ENCODE measurements around the gene CR1L. TPM values are rescaled to one million over a fixed set of nuclear protein-coding genes. Genes with fewer than 3 reads are reported as not detected.
A peak's percentile ranks its signal among the peaks of the same experiment; 100 is the strongest.

Gene CR1L
- total and polyA plus RNA-seq, 9 of the 15 experiments (the other 6 are each of a cell fraction or from before 2014, with no cell fraction given) = 10.1 to 74.8 (median 34.3) TPM

DNA sequence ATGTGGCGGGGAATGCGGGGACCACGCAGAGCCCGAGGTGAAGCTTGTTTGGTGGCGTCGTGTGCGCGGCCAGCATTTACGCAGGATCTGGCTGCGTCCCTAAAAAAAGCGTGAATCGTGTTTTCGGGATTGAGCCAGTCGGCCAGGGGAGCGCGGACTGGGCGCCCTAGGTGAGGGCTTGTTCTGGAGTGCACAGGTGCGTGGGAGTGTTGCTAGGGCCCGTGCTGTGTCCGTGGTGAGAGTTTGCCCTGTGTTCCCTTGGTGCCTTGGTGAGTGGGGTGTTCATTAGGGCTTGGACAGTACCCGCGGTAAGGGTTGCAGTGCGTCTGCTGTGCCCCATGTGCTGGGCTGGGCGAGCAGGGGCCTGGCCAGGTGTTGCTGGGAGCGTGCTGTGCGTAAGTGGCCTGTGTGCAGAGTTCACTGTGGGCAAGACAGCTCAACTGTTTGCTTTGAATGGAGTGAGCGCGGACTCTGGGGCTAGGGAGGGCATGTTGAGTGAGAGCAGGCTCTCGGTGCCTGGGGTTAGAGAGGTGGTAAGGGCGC is 107.6 kb downstream of the CR1L start (continued):
- TF ChIP-seq ZNF79 (CRISPR knock-in tag; IDR thresholded peaks at IDR 0.05; ENCODE audit: low read depth) = no peak
- no peak; the same call in 1 of the 2 replicates for TF ChIP-seq SP1 (CRISPR knock-in tag; IDR thresholded peaks at IDR 0.05)
- no peak for TF ChIP-seq ZNF717 (CRISPR knock-in tag; IDR thresholded peaks at IDR 0.05)
- TF ChIP-seq, protein P1, sequence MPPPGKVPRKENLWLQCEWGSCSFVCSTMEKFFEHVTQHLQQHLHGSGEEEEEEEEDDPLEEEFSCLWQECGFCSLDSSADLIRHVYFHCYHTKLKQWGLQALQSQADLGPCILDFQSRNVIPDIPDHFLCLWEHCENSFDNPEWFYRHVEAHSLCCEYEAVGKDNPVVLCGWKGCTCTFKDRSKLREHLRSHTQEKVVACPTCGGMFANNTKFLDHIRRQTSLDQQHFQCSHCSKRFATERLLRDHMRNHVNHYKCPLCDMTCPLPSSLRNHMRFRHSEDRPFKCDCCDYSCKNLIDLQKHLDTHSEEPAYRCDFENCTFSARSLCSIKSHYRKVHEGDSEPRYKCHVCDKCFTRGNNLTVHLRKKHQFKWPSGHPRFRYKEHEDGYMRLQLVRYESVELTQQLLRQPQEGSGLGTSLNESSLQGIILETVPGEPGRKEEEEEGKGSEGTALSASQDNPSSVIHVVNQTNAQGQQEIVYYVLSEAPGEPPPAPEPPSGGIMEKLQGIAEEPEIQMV (tag; conservative IDR thresholded peaks at IDR 0.05; ENCODE audit: low read depth) = no peak
- TF ChIP-seq PRMT5 (CRISPR knock-in tag; IDR thresholded peaks at IDR 0.05) = no peak
- no peak for TF ChIP-seq ZNF766 (CRISPR knock-in tag; conservative IDR thresholded peaks at IDR 0.05)
- TF ChIP-seq, protein P2, sequence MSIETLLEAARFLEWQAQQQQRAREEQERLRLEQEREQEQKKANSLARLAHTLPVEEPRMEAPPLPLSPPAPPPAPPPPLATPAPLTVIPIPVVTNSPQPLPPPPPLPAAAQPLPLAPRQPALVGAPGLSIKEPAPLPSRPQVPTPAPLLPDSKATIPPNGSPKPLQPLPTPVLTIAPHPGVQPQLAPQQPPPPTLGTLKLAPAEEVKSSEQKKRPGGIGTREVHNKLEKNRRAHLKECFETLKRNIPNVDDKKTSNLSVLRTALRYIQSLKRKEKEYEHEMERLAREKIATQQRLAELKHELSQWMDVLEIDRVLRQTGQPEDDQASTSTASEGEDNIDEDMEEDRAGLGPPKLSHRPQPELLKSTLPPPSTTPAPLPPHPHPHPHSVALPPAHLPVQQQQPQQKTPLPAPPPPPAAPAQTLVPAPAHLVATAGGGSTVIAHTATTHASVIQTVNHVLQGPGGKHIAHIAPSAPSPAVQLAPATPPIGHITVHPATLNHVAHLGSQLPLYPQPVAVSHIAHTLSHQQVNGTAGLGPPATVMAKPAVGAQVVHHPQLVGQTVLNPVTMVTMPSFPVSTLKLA (conservative IDR thresholded peaks at IDR 0.05) = no peak; a peak in 1 of 4 replicates
- TF ChIP-seq, protein P3, sequence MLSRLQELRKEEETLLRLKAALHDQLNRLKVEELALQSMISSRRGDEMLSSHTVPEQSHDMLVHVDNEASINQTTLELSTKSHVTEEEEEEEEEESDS (CRISPR knock-in tag; IDR thresholded peaks at IDR 0.05) = no peak
- no peak for TF ChIP-seq PRPF4 (IDR thresholded peaks at IDR 0.05; ENCODE audit: insufficient read depth, low read depth, low read length, poor library complexity, severe bottlenecking)
- TF ChIP-seq ZBTB1 (CRISPR knock-in tag; IDR thresholded peaks at IDR 0.05; ENCODE audit: borderline replicate concordance, low read depth) = no peak
- TF ChIP-seq TCF7L2 (IDR thresholded peaks at IDR 0.05; ENCODE audit: low read depth, low read length) = no peak
- peak; percentile 18; the same call in 1 of the 2 replicates for TF ChIP-seq RFX1 (IDR thresholded peaks at IDR 0.05)
- TF ChIP-seq, protein P4, sequence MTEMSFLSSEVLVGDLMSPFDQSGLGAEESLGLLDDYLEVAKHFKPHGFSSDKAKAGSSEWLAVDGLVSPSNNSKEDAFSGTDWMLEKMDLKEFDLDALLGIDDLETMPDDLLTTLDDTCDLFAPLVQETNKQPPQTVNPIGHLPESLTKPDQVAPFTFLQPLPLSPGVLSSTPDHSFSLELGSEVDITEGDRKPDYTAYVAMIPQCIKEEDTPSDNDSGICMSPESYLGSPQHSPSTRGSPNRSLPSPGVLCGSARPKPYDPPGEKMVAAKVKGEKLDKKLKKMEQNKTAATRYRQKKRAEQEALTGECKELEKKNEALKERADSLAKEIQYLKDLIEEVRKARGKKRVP (CRISPR knock-in tag; IDR thresholded peaks at IDR 0.05) = 0 out of 2 replicates have a peak, but pooled peaks have one; percentile 41
- TF ChIP-seq, protein P5, sequence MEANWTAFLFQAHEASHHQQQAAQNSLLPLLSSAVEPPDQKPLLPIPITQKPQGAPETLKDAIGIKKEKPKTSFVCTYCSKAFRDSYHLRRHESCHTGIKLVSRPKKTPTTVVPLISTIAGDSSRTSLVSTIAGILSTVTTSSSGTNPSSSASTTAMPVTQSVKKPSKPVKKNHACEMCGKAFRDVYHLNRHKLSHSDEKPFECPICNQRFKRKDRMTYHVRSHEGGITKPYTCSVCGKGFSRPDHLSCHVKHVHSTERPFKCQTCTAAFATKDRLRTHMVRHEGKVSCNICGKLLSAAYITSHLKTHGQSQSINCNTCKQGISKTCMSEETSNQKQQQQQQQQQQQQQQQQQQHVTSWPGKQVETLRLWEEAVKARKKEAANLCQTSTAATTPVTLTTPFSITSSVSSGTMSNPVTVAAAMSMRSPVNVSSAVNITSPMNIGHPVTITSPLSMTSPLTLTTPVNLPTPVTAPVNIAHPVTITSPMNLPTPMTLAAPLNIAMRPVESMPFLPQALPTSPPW (CRISPR knock-in tag; IDR thresholded peaks at IDR 0.05) = no peak
- TF ChIP-seq CCNT2 (IDR thresholded peaks at IDR 0.05; ENCODE audit: borderline replicate concordance, extremely low read depth, insufficient read length, low read depth, low read length) = no peak
- TF ChIP-seq ZNF282 (CRISPR knock-in tag; IDR thresholded peaks at IDR 0.05) = no peak
- TF ChIP-seq ZNF76 (CRISPR knock-in tag; IDR thresholded peaks at IDR 0.05; ENCODE audit: borderline replicate concordance) = no peak
- TF ChIP-seq NONO (IDR thresholded peaks at IDR 0.05; ENCODE audit: low read depth in 2 of 2, low read length in 1 of 2) = no peak
- TF ChIP-seq SIX5 (IDR thresholded peaks at IDR 0.05; ENCODE audit: borderline replicate concordance in 1 of 2, insufficient read depth in 1 of 2, low read depth in 1 of 2, low read length in 2 of 2) = no peak
- TF ChIP-seq, protein P6, sequence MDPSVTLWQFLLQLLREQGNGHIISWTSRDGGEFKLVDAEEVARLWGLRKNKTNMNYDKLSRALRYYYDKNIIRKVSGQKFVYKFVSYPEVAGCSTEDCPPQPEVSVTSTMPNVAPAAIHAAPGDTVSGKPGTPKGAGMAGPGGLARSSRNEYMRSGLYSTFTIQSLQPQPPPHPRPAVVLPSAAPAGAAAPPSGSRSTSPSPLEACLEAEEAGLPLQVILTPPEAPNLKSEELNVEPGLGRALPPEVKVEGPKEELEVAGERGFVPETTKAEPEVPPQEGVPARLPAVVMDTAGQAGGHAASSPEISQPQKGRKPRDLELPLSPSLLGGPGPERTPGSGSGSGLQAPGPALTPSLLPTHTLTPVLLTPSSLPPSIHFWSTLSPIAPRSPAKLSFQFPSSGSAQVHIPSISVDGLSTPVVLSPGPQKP (CRISPR knock-in tag; IDR thresholded peaks at IDR 0.05) = no peak
- peak; percentile 61 for TF ChIP-seq CBFB (CRISPR knock-in tag; IDR thresholded peaks at IDR 0.05)

All from K562 (cell line).